ENCODE results near the gene ARHGAP42.

Gene ARHGAP42

DNA sequence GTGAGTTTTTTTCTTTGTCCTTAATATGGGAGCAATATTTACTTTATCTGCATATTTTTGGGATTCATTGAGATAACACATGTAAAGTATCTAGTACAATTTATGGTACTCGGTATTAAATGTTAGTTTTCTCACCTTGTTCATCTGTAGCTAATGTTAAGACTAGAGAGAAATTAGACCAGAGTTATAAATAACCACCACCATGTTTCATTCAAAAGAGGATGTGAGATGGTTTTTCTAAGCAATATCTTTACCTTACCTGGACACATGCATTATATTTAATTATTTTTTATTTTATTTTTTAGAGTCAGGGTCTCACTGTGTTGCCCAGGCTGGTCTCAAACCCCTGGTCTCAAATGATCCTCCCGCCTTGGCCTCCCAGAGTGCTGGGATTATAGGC, 18.4 kb downstream of the ARHGAP42 start:
- TF ChIP-seq, protein P1, sequence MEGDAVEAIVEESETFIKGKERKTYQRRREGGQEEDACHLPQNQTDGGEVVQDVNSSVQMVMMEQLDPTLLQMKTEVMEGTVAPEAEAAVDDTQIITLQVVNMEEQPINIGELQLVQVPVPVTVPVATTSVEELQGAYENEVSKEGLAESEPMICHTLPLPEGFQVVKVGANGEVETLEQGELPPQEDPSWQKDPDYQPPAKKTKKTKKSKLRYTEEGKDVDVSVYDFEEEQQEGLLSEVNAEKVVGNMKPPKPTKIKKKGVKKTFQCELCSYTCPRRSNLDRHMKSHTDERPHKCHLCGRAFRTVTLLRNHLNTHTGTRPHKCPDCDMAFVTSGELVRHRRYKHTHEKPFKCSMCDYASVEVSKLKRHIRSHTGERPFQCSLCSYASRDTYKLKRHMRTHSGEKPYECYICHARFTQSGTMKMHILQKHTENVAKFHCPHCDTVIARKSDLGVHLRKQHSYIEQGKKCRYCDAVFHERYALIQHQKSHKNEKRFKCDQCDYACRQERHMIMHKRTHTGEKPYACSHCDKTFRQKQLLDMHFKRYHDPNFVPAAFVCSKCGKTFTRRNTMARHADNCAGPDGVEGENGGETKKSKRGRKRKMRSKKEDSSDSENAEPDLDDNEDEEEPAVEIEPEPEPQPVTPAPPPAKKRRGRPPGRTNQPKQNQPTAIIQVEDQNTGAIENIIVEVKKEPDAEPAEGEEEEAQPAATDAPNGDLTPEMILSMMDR (IDR thresholded peaks at IDR 0.05; ENCODE audit: low read depth, low read length): no peak
- Histone ChIP-seq H3K4me3 (ENCODE audit: low read depth, low read length) (no peak overlapping the region), H3K36me3 (no peaks in the 10 kb centered on the region), H3K9me3 (ENCODE audit: severe bottlenecking) (no peaks in the 10 kb centered on the region), H3K27me3 (ENCODE audit: insufficient read depth, low read depth, severe bottlenecking) (no peaks in the 10 kb centered on the region), H3K27ac (no peak overlapping the region)
- DNase-seq: no peak

DNA sequence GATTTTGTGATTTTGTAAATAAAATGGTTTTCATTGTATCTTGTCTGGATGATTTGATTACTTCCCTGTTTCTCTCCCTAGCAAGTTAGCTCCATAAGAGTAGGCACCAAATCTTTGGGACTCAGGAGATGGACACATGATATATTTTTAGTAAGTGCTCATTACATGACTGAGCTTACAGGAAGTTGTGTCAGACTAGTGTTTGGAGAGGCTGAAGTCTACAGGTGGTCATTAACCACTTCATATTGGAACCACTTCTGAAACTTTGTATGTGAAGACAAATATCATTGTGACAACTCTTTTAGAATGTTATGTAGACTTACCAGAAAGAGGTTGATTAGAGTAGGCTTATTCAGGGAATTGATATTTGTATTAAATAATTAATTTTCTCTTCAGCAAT, 19.1 kb downstream of the ARHGAP42 start:
- Histone ChIP-seq H3K9me3 (ENCODE audit: severe bottlenecking) (no peaks in the 10 kb centered on the region), H3K27ac (no peak overlapping the region), H3K27me3 (ENCODE audit: insufficient read depth, low read depth, severe bottlenecking) (no peaks in the 10 kb centered on the region), H3K4me3 (ENCODE audit: low read depth, low read length) (no peak overlapping the region), H3K36me3 (no peaks in the 10 kb centered on the region)
- no peak for DNase-seq
- TF ChIP-seq, protein P1 (IDR thresholded peaks at IDR 0.05; ENCODE audit: low read depth, low read length): no peak

DNA sequence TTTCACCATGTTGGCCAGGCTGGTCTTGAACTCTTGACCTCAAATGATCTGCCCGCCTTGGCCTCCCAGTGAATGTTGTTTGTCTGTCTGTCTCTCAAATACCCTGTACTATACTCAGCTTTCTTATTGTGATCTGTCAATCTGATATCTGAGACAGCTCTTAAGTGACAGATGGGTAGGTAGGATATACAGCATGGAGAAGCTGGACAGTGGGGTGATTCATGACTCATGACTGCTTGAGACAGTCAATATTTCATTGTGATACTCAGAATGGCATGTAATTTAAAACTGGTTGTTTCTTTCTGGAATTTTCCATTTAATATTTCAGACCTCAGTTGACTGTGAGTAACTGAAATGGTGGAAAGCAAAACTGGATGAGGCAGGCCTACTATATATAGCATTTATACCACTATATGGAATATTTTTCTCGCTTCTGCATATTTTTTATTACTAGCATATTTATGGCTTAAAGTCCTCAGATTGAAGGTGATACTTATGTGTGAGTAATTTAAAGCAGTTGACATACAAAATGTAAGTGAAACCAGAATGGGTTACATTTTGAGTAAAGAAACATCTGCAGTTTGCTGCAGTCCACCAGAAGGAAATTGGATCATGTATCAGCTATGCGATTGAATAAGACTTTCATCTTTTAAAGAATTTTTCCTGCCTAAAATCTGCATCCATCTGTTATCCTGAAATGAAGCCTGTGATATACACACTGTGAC, 22.3 kb downstream of the ARHGAP42 start:
- Histone ChIP-seq H3K27ac (no peak overlapping the region), H3K27me3 (ENCODE audit: insufficient read depth, low read depth, severe bottlenecking) (no peaks in the 10 kb centered on the region), H3K4me3 (ENCODE audit: low read depth, low read length) (no peak overlapping the region), H3K36me3 (no peaks in the 10 kb centered on the region), H3K9me3 (ENCODE audit: severe bottlenecking) (no peaks in the 10 kb centered on the region)
- TF ChIP-seq, protein P1 (IDR thresholded peaks at IDR 0.05; ENCODE audit: low read depth, low read length): no peak
- DNase-seq: no peak

DNA sequence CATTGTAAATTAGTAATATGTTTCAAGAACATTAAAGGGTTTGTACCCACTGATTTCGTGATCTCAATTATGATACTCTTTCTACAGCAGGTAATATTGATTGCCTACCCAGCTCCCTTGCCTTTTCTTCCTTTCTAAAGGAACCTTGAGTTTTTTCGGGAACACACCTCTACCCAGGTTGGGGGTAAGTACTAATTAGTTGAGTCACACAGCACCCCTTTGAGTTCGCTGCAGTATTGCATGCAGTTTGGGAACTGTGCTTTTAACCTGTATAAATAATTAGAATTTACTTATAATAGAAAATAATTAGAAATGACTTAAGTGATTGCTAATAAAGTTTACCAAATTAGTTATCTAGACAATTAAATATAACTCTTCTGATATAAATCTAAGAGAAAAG, 24.9 kb downstream of the ARHGAP42 start:
- Histone ChIP-seq H3K9me3 (ENCODE audit: severe bottlenecking) (no peaks in the 10 kb centered on the region), H3K4me3 (ENCODE audit: low read depth, low read length) (no peak overlapping the region), H3K27me3 (ENCODE audit: insufficient read depth, low read depth, severe bottlenecking) (no peaks in the 10 kb centered on the region), H3K27ac (no peak overlapping the region), H3K36me3 (no peaks in the 10 kb centered on the region)
- TF ChIP-seq, protein P1 (IDR thresholded peaks at IDR 0.05; ENCODE audit: low read depth, low read length): no peak
- DNase-seq: no peak

DNA sequence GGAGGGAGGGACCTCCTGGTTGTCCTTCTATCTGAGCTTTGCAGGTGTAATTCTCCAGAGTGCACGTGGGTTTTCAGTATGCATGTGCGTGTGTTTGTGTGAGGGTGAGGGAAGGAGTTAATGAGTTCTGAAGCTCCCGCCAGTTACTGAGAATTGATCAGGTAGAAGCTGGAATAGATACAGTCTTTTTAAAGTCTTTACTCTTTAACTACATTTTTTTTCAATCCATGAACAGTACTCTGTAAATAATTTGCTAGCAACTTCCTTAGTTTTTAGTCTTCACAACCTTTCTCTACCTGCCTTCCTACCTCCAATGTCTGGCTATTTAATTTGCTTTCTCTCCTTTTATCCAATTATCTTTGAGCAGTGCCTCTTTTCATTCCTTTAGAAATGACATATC, 25.5 kb downstream of the ARHGAP42 start:
- Histone ChIP-seq H3K27me3 (ENCODE audit: insufficient read depth, low read depth, severe bottlenecking) (no peaks in the 10 kb centered on the region), H3K9me3 (ENCODE audit: severe bottlenecking) (no peaks in the 10 kb centered on the region), H3K4me3 (ENCODE audit: low read depth, low read length) (no peak overlapping the region), H3K27ac (no peak overlapping the region), H3K36me3 (no peaks in the 10 kb centered on the region)
- no peak for DNase-seq
- TF ChIP-seq, protein P1 (IDR thresholded peaks at IDR 0.05; ENCODE audit: low read depth, low read length): no peak
